ENCODE data around the gene F2RL2.
"Not testable (repeated sequence)": the region's sequence is repeated elsewhere in the genome, so short reads cannot be mapped to it uniquely, and the experiment has no call there.

The F2RL2 gene

DNA sequence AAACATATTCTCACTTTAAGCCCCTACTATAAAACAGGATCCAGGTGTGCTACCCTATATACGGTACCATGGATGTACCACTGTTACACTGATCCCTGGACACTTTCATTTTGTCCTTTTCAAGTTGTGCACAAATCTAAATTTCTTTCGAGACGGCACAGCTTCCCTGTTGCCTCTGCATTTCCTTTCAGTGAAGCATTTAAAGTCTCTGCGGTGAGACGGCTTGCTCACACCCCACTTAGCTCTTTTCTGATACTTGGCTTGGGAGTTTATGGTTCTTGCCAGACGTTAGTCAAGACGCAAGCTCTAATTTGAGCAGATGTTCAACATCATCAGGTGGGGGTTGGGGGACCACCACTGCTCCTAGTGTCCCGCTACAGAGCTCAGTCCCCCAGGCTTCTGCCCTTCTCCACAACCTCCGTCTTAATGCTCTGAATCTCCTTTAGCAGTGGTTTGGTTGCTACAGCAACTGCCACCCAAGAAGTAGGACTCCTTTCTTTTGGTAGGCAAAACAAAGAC, 15.8 kb downstream of the F2RL2 start:
- no peak for DNase-seq
- Mint-ChIP-seq H3K36me3 (ENCODE audit: low read depth) (peaks cover 18% of the 10 kb centered on the region), H3K27me3 (no peaks in the 10 kb centered on the region), H3K4me1 (peaks cover 16% of the 10 kb centered on the region), H3K4me3 (no peak overlapping the region), H3K9me3 (no peaks in the 10 kb centered on the region), H3K27ac (no peak overlapping the region)
- ATAC-seq = no peak

DNA sequence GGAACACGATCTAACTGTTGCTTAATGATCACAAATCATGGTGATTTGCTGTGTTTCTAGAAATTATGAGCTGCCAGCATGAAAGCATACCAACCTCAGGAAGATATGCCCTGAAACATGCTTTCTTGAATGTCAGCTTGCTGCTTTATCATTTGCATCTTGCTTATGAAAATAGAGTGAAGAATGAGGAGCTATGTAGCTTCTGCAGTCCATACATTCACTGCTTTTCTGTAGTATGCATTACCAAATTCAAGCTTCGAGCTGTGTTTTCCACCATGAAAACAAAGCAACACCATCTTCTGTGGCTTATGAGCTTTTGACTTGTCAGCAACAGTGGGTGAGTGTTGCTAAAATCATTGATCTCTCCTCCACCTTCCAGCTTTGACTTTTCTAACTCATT, 16.5 kb downstream of the F2RL2 start:
- Mint-ChIP-seq H3K27ac (no peak overlapping the region), H3K9me3 (no peaks in the 10 kb centered on the region), H3K4me1 (peaks cover 16% of the 10 kb centered on the region), H3K27me3 (no peaks in the 10 kb centered on the region), H3K4me3 (no peak overlapping the region), H3K36me3 (ENCODE audit: low read depth) (peaks cover 15% of the 10 kb centered on the region)
- no peak for ATAC-seq
- no peak for DNase-seq

DNA sequence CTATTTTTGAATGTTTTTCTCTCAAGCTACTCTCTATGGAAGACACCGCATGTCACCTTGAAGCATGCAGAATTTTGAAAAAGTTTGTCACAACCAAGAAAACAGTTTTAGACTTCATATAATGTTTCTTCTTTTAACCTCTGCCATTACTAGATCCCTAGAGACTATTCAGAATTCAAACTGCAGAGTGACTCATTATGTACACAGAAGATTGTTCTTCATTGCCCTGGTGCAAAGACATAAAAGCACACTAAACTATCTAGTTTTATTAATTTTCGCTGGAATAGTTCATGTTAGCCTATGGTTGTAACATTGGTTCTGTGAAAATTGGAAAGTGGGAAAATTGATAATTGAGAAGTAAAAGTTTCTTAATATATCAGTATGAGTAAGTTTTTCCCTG, 18.4 kb downstream of the F2RL2 start:
- Mint-ChIP-seq H3K27me3 (no peaks in the 10 kb centered on the region), H3K36me3 (ENCODE audit: low read depth) (peaks cover 15% of the 10 kb centered on the region), H3K9me3 (no peaks in the 10 kb centered on the region), H3K4me1 (peaks cover 14% of the 10 kb centered on the region), H3K27ac (no peak overlapping the region), H3K4me3 (no peak overlapping the region)
- no peak for ATAC-seq
- DNase-seq = no peak

DNA sequence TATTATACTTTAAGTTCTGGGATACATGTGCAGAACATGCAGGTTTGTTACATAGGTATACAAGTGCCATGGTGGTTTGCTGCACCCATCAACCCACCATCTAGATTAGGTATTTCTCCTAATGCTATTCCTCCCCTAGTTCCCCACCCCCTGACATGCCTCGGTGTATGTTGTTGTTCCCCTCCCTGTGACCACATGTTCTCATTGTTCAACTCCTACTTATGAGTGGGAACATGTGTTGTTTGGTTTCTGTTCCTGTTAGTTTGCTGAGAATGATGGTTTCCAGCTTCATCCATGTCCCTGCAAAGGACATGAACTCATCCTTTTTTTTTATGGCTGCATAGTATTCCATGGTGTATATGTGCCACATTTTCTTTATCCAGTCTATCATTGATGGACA, 19.2 kb downstream of the F2RL2 start:
- H3K4me3 Mint-ChIP-seq, H3K27me3 Mint-ChIP-seq, H3K9me3 Mint-ChIP-seq, DNase-seq, H3K4me1 Mint-ChIP-seq, ATAC-seq, H3K27ac Mint-ChIP-seq: not testable (repeated sequence)
- peaks cover 15% of the 10 kb centered on the region for H3K36me3 Mint-ChIP-seq (ENCODE audit: low read depth)

DNA sequence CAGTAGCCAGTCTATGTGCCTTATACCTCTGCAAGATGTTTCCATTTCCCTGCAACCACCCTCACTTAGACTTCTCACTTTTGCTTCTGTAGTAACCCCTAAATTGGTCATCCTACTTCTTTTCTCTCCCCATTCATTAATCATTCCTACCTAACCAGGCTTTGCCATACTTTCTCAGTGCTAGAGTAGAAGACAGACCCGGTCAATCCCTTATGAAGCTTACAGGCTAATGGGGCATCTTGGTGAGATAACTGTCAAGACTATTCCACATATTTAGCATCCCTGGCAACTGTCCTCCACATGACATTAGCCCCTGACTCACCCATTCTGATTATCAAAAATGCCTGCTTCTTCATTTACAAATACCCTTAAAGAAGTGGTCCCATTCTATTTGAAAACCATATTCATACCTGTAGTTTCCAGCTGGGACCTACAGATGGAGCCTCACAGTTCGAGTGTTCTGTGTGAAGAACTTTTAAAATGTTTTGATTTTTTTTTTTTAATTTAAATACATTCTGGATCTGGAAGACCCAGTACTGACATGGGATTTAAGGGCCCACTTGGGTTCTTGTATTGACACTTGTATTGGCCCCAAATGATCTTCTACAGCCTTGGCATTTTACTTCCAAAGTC, 21.0 kb downstream of the F2RL2 start:
- Mint-ChIP-seq H3K36me3 (ENCODE audit: low read depth) (peaks cover 15% of the 10 kb centered on the region), H3K27me3 (no peaks in the 10 kb centered on the region), H3K4me1 (peaks cover 4% of the 10 kb centered on the region), H3K27ac (no peak overlapping the region), H3K9me3 (no peaks in the 10 kb centered on the region), H3K4me3 (no peak overlapping the region)
- ATAC-seq = no peak
- DNase-seq = no peak

- Mint-ChIP-seq H3K27ac (no peak overlapping the region), H3K9me3 (no peaks in the 10 kb centered on the region), H3K27me3 (no peaks in the 10 kb centered on the region), H3K36me3 (ENCODE audit: low read depth) (peaks cover 15% of the 10 kb centered on the region), H3K4me1 (no peaks in the 10 kb centered on the region), H3K4me3 (no peak overlapping the region)
- ATAC-seq = no peak
- DNase-seq = no peak
Observed at GRCh38 chr5:76601470-76601869, 21.7 kb downstream of the F2RL2 start.

DNA sequence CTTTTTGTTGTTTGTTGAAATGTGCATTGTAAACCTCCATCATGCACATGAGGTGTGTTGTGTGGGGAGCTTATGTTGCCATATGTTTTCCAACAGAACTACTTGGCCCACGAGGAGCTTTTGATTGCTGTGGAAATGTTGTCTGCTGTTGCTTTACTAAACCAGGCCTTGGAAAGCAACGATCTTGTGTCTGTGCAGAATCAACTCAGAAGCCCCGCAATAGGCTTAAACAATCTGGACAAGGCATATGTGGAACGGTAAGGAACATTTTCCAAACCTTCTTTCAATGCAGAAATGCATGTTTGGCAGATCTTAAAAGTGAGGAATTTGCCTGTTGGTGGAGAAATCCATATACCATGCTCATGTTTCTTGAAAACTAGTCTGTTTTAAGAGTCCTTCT, 22.5 kb downstream of the F2RL2 start:
- Mint-ChIP-seq H3K9me3 (no peaks in the 10 kb centered on the region), H3K4me1 (no peaks in the 10 kb centered on the region), H3K27me3 (no peaks in the 10 kb centered on the region), H3K27ac (no peak overlapping the region), H3K36me3 (ENCODE audit: low read depth) (peaks cover 18% of the 10 kb centered on the region), H3K4me3 (no peak overlapping the region)
- ATAC-seq (no peak), DNase-seq (no peak)

DNA sequence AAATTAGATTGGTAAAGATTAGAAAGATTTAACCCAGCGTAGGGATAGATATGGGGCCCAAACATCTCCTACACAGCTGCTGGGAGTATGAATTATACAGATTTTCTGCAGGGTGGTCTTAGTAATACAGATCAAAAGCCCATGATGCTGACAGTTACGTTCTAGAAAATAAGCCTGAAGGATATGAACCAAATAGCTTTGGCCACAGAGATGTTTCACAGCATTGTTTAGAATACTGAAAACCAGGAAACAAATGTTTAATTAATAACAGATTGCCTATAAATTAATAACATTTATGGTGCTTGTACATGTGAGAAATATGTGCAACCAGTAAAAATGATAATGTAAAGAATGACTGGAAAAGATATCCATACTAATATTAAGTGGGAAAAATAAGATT, 24.7 kb downstream of the F2RL2 start:
- Mint-ChIP-seq H3K9me3 (no peaks in the 10 kb centered on the region), H3K36me3 (ENCODE audit: low read depth) (peaks cover 10% of the 10 kb centered on the region), H3K4me3 (no peak overlapping the region), H3K27me3 (no peaks in the 10 kb centered on the region), H3K4me1 (peaks cover 2% of the 10 kb centered on the region), H3K27ac (no peak overlapping the region)
- no peak for DNase-seq
- ATAC-seq = no peak

DNA sequence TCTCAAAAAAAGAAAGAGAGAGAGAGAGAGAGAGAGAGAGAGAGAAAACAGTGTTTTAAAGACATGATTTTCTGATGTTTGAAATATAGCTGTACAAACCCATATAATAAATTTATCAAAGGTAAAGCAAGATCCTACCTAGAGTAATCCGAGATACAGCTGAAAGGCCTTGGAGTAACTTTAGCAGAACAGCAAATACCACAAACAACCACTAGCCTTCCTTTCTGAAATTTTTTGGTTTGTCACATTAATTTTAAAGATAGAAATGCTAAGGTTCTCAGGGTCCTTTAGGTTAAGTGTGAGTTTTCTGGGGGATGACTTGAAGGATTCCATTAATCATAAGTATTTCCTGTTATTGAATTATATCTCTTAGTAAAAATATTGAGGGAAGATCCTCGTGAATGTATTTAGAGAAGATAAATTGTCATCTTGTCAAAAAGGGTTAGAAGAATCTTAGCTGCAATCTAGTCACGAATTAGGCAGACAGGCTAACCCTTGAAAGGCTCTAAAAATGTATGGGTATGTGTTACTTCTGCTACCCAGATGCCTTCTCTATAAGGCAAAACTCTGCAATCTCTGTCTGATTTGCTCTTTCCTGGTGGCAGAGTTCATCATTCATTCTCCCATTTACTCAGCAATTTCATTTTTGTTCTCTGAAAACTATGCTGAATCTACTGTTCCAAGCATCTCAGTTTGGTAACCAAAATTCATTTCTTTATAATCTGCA, 27.3 kb downstream of the F2RL2 start:
- H3K27me3 Mint-ChIP-seq = no peaks in the 10 kb centered on the region
- no peak for DNase-seq
- H3K4me3 Mint-ChIP-seq = no peak overlapping the region
- ATAC-seq = no peak
- peaks cover 6% of the 10 kb centered on the region for H3K36me3 Mint-ChIP-seq (ENCODE audit: low read depth)
- no peak overlapping the region for H3K27ac Mint-ChIP-seq
- peaks cover 2% of the 10 kb centered on the region for H3K4me1 Mint-ChIP-seq
- H3K9me3 Mint-ChIP-seq = no peaks in the 10 kb centered on the region

- Mint-ChIP-seq H3K9me3 (no peaks in the 10 kb centered on the region), H3K4me1 (peaks cover 2% of the 10 kb centered on the region), H3K4me3 (no peak overlapping the region), H3K36me3 (ENCODE audit: low read depth) (peaks cover 9% of the 10 kb centered on the region), H3K27me3 (no peaks in the 10 kb centered on the region), H3K27ac (no peak overlapping the region)
- ATAC-seq = no peak
- DNase-seq = no peak
Observed at GRCh38 chr5:76594107-76594506, 29.1 kb downstream of the F2RL2 start.

- peaks cover 9% of the 10 kb centered on the region for H3K36me3 Mint-ChIP-seq (ENCODE audit: low read depth)
- no peak overlapping the region for H3K4me3 Mint-ChIP-seq
- no peak for ATAC-seq
- H3K27ac Mint-ChIP-seq = no peak overlapping the region
- peaks cover 2% of the 10 kb centered on the region for H3K4me1 Mint-ChIP-seq
- no peaks in the 10 kb centered on the region for H3K27me3 Mint-ChIP-seq
- H3K9me3 Mint-ChIP-seq = no peaks in the 10 kb centered on the region
- DNase-seq = no peak
Observed at GRCh38 chr5:76592692-76593091, 30.5 kb downstream of the F2RL2 start.

- peaks cover 8% of the 10 kb centered on the region for H3K36me3 Mint-ChIP-seq (ENCODE audit: low read depth)
- no peak for DNase-seq
- no peaks in the 10 kb centered on the region for H3K27me3 Mint-ChIP-seq
- no peak for ATAC-seq
- H3K4me1 Mint-ChIP-seq = peaks cover 2% of the 10 kb centered on the region
- H3K4me3 Mint-ChIP-seq = no peak overlapping the region
- H3K27ac Mint-ChIP-seq = no peak overlapping the region
- H3K9me3 Mint-ChIP-seq = no peaks in the 10 kb centered on the region
Observed at GRCh38 chr5:76591366-76591765, 31.8 kb downstream of the F2RL2 start.

DNA sequence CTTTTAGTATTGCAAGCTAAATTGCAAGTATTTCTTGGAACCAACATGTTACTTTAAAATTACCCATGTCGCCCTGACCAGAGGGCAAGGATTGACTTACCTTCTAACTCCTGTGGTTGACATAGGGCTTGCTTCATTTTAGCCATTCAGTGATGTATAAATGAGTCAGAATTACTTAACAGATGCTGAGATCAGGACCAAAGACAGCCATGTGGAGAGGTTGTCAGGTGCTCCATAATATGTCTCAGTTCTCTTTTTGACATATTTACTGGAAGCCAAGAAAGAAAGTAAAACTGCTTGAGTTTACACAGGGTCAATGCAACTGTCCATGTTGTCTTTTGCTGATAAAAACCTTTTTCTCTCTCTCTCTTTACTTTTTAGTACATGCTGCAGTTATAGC, 33.2 kb downstream of the F2RL2 start:
- Mint-ChIP-seq H3K9me3 (no peaks in the 10 kb centered on the region), H3K4me3 (no peak overlapping the region), H3K4me1 (peaks cover 2% of the 10 kb centered on the region), H3K27me3 (no peaks in the 10 kb centered on the region), H3K36me3 (ENCODE audit: low read depth) (peaks cover 6% of the 10 kb centered on the region), H3K27ac (no peak overlapping the region)
- DNase-seq (no peak), ATAC-seq (no peak)

GRCh38 chr5:76586531-76586930, 36.7 kb downstream of the F2RL2 start:
- no peaks in the 10 kb centered on the region for H3K9me3 Mint-ChIP-seq
- ATAC-seq (no peak), DNase-seq (no peak)
- H3K4me1 Mint-ChIP-seq = peaks cover 17% of the 10 kb centered on the region
- peaks cover 3% of the 10 kb centered on the region for H3K36me3 Mint-ChIP-seq (ENCODE audit: low read depth)
- no peak overlapping the region for H3K27ac Mint-ChIP-seq
- no peaks in the 10 kb centered on the region for H3K27me3 Mint-ChIP-seq
- H3K4me3 Mint-ChIP-seq = no peak overlapping the region

- DNase-seq = no peak
- Mint-ChIP-seq H3K4me3 (no peak overlapping the region), H3K36me3 (ENCODE audit: low read depth) (peaks cover 3% of the 10 kb centered on the region), H3K9me3 (no peaks in the 10 kb centered on the region), H3K27me3 (no peaks in the 10 kb centered on the region), H3K4me1 (peaks cover 19% of the 10 kb centered on the region), H3K27ac (no peak overlapping the region)
- no peak for ATAC-seq
Observed at GRCh38 chr5:76585783-76586217, 37.4 kb downstream of the F2RL2 start.

Measured in activated naive CD8-positive, alpha-beta T cell treated with anti-CD3 and anti-CD28 coated beads, Interleukin-2, amount 50 U/mL, for 24 hours (primary cell).